Left renal cortex interstitium (tissue), 4 donors: ENCODE results near the gene TRAPPC13. TPM values are rescaled to one million over a fixed set of nuclear protein-coding genes. Genes with fewer than 3 reads are reported as not detected.
A peak's percentile ranks its signal among the peaks of the same experiment; 100 is the strongest.
"Not testable (repeated sequence)": the region's sequence is repeated elsewhere in the genome, so short reads cannot be mapped to it uniquely, and the experiment has no call there.

ENCODE experiments used
- DNase-seq, 4 donors: peaks; one replicate each; pipeline ENCODE4 v3.0.0-alpha.2; 2013; ENCODE audit warnings: low read depth in 4 of 4, low spot score in 2 of 4, missing footprints in 1 of 4
- polyA plus RNA-seq, 4 donors: library from polyadenylated mRNA; unstranded; fragments of 120-200 nt; gene quantifications; one replicate each; pipeline ENCODE4 v1.2.1, GENCODE V29; 2013; ENCODE audit not compliant: insufficient read length in 4 of 4

Gene TRAPPC13
- polyA plus RNA-seq: 10 to 100 TPM; 26.5 to 40.1 (median 31.3) TPM

- DNase-seq: peak; percentile 89 to 98 (median 92)
Observed at GRCh38 chr5:65624571-65625555, at the start of gene TRAPPC13, which contains the start of gene SHLD3. TRAPPC13 (plus strand) TSS chr5:65625027; CDS start chr5:65625061, 34 bp downstream. SHLD3 (plus strand) TSS chr5:65625027; CDS start chr5:65629588, 4,561 bp downstream.

- no peak for DNase-seq
Observed at GRCh38 chr5:65577141-65577540, 47.7 kb upstream of the TRAPPC13 start.

- DNase-seq: no peak
Observed at GRCh38 chr5:65588694-65589093, 36.1 kb upstream of the TRAPPC13 start.

GRCh38 chr5:65601761-65602160 lies 23.1 kb upstream of the TRAPPC13 start:
- not testable (repeated sequence) for DNase-seq

GRCh38 chr5:65611524-65611923 lies 13.3 kb upstream of the TRAPPC13 start:
- no peak for DNase-seq

GRCh38 chr5:65612298-65612907 lies 12.4 kb upstream of the TRAPPC13 start:
- no peak for DNase-seq

- DNase-seq: no peak
Observed at GRCh38 chr5:65620021-65620420, 4.8 kb upstream of the TRAPPC13 start.

GRCh38 chr5:65621961-65622360 lies 2.9 kb upstream of the TRAPPC13 start:
- DNase-seq: not testable (repeated sequence)

GRCh38 chr5:65623482-65623881 lies 1.3 kb upstream of the TRAPPC13 start:
- DNase-seq: no peak

GRCh38 chr5:65624025-65624570 lies 729 bp upstream of the TRAPPC13 start, which contains the start of gene TRIM23:
TRIM23 (minus strand) TSS chr5:65624333; CDS start chr5:65624274, 59 bp downstream.
- DNase-seq: peak in 2 of 4 donors; percentile 36 to 94

GRCh38 chr5:65625743-65626142 lies 916 bp downstream of the TRAPPC13 start:
- no peak for DNase-seq

GRCh38 chr5:65630981-65631380 lies 6.2 kb downstream of the TRAPPC13 start:
- no peak for DNase-seq

GRCh38 chr5:65640240-65640639 lies 15.4 kb downstream of the TRAPPC13 start:
- DNase-seq: no peak

GRCh38 chr5:65646938-65647337 lies 22.1 kb downstream of the TRAPPC13 start:
- DNase-seq: no peak

GRCh38 chr5:65647941-65648340 lies 23.1 kb downstream of the TRAPPC13 start:
- DNase-seq: no peak

- DNase-seq: no peak
Observed at GRCh38 chr5:65651144-65651543, 26.3 kb downstream of the TRAPPC13 start.

GRCh38 chr5:65654713-65655112 lies 29.9 kb downstream of the TRAPPC13 start:
- DNase-seq: no peak

GRCh38 chr5:65663804-65664521 lies 39.1 kb downstream of the TRAPPC13 start:
- no peak for DNase-seq

GRCh38 chr5:65668696-65669095 lies 43.9 kb downstream of the TRAPPC13 start:
- no peak for DNase-seq

- DNase-seq: no peak
Observed at GRCh38 chr5:65672796-65673195, 48.0 kb downstream of the TRAPPC13 start.
